Astrocyte of the spinal cord (primary cell): ENCODE data around the gene ME3.

Source experiments
- DNase-seq: peaks from one replicate; pipeline ENCODE4 v3.0.0; 2011; ENCODE audit warnings: low read depth, low spot score
- H3K4me3 ChIP-seq: 2 replicates; pipeline ENCODE4 v1.5.1; 2011; ENCODE audit warnings: low read depth, mild to moderate bottlenecking, low read length, moderate library complexity
- in situ Hi-C: cut with HindIII; loops from 2 replicates; pipeline ENCODE4 v1.10.0; 2017; ENCODE audit warnings: low sequenced_read_pairs
- TF ChIP-seq, protein P1 (sequence below): IDR thresholded peaks from 2 replicates; pipeline ENCODE4 v1.5.1; 2012; ENCODE audit warnings: low read depth, mild to moderate bottlenecking, low read length, inconsistent platforms

The ME3 gene

DNA sequence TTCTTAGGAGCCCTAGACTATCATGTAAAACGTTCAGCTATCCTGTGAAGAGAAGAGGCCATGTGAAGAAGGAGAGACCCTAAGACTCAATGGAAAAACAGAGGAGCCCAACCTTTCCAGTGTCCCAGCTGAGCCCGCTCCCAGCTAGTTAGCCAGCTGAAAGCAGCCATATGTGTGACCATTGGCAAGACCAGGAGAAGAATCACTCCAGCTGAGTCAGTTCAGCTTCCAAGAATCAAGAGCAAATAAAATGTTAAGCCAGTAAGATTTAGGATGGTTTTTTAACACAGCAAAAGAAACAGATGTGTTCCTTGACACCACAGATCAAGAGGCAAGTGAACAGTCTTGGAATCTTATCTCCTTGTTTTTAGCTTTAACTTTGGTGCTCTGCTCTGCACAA, 189.7 kb downstream of the ME3 start:
- DNase-seq: no peak
- TF ChIP-seq, protein P1, sequence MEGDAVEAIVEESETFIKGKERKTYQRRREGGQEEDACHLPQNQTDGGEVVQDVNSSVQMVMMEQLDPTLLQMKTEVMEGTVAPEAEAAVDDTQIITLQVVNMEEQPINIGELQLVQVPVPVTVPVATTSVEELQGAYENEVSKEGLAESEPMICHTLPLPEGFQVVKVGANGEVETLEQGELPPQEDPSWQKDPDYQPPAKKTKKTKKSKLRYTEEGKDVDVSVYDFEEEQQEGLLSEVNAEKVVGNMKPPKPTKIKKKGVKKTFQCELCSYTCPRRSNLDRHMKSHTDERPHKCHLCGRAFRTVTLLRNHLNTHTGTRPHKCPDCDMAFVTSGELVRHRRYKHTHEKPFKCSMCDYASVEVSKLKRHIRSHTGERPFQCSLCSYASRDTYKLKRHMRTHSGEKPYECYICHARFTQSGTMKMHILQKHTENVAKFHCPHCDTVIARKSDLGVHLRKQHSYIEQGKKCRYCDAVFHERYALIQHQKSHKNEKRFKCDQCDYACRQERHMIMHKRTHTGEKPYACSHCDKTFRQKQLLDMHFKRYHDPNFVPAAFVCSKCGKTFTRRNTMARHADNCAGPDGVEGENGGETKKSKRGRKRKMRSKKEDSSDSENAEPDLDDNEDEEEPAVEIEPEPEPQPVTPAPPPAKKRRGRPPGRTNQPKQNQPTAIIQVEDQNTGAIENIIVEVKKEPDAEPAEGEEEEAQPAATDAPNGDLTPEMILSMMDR: no peak
- no peak overlapping the region for H3K4me3 ChIP-seq
- in situ Hi-C loops: no loop called here

DNA sequence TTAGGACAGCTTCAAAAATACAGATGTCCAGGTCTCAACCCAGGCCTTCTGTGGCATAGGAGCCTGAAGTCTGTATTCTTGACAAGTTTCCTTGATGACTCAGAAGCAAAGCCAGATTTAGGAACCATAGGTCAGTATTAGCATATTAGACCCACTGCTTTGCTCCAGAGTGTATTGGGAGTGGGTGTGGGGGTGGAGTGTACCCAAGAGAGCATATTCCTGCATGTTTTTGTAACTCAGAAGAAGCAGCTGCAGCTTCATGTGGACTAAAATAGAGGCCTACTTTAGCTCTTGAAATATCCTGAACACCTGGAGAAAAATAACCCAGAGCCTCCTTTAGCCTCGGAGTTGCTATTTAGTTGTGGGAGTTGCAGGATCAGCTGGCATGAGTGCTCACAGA, 191.0 kb downstream of the ME3 start:
- TF ChIP-seq, protein P1: no peak
- in situ Hi-C loops: no loop called here
- no peak overlapping the region for H3K4me3 ChIP-seq
- DNase-seq: no peak

DNA sequence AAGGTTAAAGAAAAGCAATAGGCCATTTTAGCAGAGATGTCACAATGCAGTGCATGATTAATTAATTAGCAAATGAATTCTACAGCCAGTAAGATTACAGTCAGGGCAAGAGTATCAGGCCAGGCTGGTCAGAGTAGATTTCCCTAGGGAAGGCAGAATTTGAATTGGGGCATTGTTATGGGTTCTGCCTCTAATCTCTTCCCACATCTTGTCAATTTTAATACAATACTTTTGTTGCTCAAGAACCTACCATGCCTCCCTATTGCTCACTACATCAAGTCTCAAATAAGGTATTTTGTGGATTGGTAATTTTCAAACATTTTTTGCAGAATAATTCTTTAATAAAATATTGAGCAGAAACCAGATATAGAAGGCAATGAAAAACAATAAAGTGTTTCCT, 194.1 kb downstream of the ME3 start:
- no peak overlapping the region for H3K4me3 ChIP-seq
- no peak for DNase-seq
- in situ Hi-C loops: no loop called here
- TF ChIP-seq, protein P1: no peak

DNA sequence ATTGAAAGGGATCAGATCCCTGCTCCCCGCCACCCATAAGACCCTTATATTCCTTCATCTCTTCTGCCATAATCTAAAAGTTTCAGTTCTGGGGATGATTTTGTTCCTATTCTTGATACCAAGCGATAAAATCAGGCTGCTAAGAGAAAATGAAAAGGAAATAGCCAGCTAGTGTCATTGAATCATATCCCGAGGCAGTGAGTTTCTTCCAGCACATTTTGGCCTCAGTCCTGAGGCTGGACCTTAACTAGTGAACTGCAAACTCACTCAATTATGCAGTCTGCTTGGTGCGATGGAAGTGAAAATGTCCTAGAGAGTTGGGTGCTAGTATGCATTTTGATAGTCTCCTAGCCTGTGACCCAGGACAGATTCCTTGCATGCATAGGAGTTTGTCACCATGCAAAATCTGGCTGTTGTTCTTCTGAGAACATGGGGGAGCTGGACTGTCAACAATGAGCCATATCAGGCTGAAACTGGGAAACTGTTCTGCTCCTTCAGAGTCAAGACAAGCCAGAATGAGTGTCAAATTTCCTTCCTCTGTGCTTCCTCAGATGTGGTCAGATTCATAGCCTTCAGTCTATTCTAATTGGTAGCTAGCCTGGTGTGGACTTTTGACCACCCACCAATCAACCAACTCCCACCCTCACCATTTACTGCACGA, 194.8 kb downstream of the ME3 start:
- in situ Hi-C loops: no loop called here

DNA sequence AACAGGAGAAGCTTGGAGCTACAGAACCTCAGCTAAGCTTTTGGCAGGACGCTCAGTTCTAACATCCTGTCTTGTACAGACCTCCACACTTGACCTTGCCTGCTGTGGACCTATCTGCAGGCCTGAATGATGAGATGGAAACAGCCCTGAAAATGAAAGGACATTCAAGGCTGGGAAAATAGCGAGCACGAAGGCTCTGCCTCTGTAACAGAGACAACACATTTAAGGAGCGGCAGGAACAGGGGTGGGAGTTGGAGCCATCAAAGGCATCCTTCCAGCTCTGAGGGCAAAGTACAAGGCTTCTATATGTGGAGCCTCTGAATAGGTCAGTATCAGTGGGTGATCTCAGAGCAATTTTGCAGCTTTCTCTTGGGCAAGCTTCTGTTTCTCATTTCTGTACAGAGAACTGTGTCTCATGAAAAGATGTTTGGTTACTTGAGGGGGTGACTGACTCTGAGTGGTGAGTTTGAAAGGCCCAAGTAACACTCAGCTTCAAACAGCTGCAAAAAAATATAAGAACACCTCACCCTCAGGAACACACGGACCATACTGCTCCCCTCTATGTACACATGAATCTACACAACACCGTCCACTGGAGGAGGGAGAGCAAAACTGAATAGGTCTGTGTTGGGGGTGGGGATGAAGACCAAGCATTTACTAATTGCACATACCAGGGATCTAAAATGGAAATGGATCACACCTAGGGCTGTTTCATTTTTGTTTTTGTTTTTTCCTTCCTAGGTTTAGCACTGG, 196.1 kb downstream of the ME3 start:
- H3K4me3 ChIP-seq: no peak overlapping the region
- TF ChIP-seq, protein P1: no peak
- in situ Hi-C loops: no loop called here
- DNase-seq: peak; percentile 63

More for the DNA sequence above, 194.8 kb downstream of the ME3 start:
- TF ChIP-seq, protein P1: no peak
- peak; percentile 82 for DNase-seq
- no peak overlapping the region for H3K4me3 ChIP-seq

DNA sequence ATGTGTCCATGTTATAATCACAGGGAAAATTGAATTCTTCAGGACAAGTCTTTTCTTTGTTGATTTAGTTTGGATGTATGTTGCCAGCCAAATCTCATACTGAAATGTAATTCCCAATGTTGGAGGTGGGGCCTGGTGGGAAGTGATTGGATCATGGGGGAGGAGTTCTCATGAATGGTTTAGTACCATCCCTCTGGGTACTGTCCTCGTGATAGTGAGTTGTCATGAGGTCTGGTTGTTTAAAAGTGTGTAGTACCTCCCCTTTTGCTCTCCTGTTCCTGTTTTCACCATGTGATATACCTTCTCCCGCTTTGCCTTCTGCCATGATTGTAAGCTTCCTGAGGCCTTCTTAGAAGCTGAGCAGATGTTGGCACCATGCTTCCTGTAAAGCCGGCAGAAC, 197.4 kb downstream of the ME3 start:
- no peak overlapping the region for H3K4me3 ChIP-seq
- no peak for DNase-seq
- TF ChIP-seq, protein P1: no peak
- in situ Hi-C loops: no loop called here
